ENCODE data around the gene UBE2D1.

DNA sequence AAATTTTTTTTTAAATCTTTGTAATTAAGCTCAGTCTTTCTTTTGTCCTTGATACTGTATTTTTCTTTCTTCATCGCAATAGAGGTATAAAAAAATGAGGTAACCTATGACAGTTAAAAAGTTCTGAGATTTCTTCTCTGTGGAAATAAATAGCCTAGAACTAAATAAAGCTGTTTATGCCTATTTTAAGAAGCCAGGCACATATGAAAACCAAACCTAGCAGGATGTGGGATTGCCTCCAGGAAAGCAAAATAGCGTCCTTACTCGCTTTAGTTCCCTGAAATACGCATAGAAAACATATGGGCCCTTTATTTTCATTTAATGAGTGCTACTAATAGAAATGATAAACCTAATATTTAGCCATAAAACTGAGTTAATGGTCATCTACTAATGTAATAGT, 6.6 kb downstream of the UBE2D1 start:
- TF ChIP-seq, protein P1, sequence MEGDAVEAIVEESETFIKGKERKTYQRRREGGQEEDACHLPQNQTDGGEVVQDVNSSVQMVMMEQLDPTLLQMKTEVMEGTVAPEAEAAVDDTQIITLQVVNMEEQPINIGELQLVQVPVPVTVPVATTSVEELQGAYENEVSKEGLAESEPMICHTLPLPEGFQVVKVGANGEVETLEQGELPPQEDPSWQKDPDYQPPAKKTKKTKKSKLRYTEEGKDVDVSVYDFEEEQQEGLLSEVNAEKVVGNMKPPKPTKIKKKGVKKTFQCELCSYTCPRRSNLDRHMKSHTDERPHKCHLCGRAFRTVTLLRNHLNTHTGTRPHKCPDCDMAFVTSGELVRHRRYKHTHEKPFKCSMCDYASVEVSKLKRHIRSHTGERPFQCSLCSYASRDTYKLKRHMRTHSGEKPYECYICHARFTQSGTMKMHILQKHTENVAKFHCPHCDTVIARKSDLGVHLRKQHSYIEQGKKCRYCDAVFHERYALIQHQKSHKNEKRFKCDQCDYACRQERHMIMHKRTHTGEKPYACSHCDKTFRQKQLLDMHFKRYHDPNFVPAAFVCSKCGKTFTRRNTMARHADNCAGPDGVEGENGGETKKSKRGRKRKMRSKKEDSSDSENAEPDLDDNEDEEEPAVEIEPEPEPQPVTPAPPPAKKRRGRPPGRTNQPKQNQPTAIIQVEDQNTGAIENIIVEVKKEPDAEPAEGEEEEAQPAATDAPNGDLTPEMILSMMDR (IDR thresholded peaks at IDR 0.05) = no peak
- no peak for TF ChIP-seq EZH2 (IDR thresholded peaks at IDR 0.05)
- TF ChIP-seq EZH2phosphoT487 (IDR thresholded peaks at IDR 0.05) = no peak

Data from neural progenitor cell (in vitro differentiated cells).